Nephron progenitor cell (in vitro differentiated cells): Measurements from ENCODE around the gene ZSWIM3.
A peak's percentile ranks its signal among the peaks of the same experiment; 100 is the strongest.

Source experiments
- DNase-seq: peaks from one replicate; pipeline ENCODE4 v3.0.0; 2021
- H3K27ac Mint-ChIP-seq: 2 replicates; pipeline ENCODE4 v1.8.0; 2021; ENCODE audit warnings: mild to moderate bottlenecking, moderate library complexity, mixed read lengths
- H3K27me3 Mint-ChIP-seq: 2 replicates; pipeline ENCODE4 v1.8.0; 2021; ENCODE audit warnings: mild to moderate bottlenecking, low read depth, mixed read lengths; ENCODE audit not compliant: poor library complexity
- H3K36me3 Mint-ChIP-seq: 2 replicates; pipeline ENCODE4 v1.8.0; 2021; ENCODE audit warnings: low read depth, mixed read lengths
- H3K4me1 Mint-ChIP-seq: 2 replicates; pipeline ENCODE4 v1.8.0; 2021; ENCODE audit warnings: mixed read lengths
- H3K4me3 Mint-ChIP-seq: 2 replicates; pipeline ENCODE4 v1.8.0; 2021; ENCODE audit warnings: mild to moderate bottlenecking, moderate library complexity, mixed read lengths
- H3K9me3 Mint-ChIP-seq: 2 replicates; pipeline ENCODE4 v1.8.0; 2021; ENCODE audit warnings: mild to moderate bottlenecking, moderate library complexity, mixed read lengths
- TF ChIP-seq, protein P1 (sequence below): fragments of 200-600 bp; sonication (generic); IDR thresholded peaks from 2 replicates; pipeline ENCODE4 v1.5.0; 2021; ENCODE audit warnings: antibody characterized with exemption

ZSWIM3 gene

DNA sequence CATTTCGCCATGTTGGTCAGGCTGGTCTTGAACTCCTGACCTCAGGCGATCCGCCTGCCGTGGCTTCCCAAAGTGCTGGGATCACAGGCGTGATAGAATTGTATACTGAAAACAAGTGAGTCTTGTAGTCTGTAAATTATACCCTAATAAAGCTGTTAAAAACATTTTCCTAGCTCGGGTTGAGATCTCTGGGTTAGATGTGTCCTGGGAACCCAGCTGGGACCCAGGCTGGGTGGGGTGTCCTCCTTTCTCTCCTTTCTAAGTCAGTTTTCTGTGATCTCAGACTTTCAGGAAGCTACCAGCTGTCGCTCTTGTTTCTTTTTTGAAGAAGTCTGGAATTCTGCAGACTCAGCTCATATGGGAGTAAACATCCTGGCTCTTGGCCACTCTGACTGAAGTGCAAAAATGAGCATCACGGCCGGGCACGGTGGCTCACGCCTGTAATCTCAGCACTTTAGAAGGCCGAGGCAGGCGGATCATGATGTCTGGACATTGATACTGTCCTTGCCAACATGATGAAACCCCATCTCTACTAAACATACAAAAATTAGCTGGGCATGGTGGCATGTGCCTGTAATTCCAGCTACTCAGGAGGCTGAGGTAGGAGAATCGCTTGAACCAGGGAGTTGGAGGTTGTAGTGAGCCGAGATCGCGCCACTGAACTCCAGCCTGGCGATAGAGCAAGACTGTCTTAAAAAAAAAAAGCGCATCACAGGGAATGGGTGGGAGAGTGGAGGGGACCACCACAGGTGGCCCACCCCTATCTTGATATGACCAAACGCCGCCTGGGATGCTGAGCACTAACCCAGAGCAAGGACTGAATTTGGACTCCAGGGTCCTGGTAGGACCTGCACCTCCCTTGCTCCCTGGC is 67.2 kb downstream of the ZSWIM3 start:
- peaks cover 4% of the 10 kb centered on the region for H3K27me3 Mint-ChIP-seq
- TF ChIP-seq, protein P1, sequence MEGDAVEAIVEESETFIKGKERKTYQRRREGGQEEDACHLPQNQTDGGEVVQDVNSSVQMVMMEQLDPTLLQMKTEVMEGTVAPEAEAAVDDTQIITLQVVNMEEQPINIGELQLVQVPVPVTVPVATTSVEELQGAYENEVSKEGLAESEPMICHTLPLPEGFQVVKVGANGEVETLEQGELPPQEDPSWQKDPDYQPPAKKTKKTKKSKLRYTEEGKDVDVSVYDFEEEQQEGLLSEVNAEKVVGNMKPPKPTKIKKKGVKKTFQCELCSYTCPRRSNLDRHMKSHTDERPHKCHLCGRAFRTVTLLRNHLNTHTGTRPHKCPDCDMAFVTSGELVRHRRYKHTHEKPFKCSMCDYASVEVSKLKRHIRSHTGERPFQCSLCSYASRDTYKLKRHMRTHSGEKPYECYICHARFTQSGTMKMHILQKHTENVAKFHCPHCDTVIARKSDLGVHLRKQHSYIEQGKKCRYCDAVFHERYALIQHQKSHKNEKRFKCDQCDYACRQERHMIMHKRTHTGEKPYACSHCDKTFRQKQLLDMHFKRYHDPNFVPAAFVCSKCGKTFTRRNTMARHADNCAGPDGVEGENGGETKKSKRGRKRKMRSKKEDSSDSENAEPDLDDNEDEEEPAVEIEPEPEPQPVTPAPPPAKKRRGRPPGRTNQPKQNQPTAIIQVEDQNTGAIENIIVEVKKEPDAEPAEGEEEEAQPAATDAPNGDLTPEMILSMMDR, result no peak
- DNase-seq, result no peak
- H3K36me3 Mint-ChIP-seq, result no peaks in the 10 kb centered on the region
- no peaks in the 10 kb centered on the region for H3K9me3 Mint-ChIP-seq
- no peak overlapping the region for H3K4me3 Mint-ChIP-seq
- H3K27ac Mint-ChIP-seq, result peak overlapping the region; percentile 94
- peaks cover 56% of the 10 kb centered on the region for H3K4me1 Mint-ChIP-seq

DNA sequence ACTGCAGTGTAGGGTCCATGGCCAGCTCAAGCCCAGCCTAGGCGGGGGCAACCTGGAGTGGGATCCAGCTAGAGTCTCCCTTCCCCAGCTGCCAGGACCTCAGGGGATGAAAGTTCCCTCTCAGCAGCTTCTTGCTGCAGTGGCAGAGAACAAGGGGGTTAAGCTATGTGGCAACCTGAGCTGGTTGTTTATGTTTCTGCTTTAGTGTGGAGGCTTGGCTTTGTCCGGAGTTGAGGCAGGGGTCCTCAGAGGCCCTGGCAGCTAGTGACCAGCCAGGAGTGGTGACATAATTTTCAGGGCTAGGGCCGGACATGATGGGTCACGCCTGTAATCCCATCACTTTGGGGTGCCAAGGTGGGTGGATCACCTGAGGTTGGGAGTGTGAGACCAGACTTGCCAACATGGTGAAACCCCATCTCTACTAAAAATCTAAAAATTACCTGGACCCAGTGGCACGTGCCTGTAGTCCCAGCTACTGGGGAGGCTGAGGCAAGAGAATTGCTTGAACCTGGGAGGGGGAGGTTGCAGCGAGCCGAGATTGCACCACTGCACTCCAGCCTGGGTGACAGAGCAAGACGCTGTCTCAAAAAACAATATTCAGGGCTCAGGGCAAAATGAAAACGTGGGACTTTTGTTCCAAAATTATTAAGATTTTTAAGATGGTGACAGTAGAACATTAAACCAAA is 68.5 kb downstream of the ZSWIM3 start:
- Mint-ChIP-seq H3K36me3 (no peaks in the 10 kb centered on the region), H3K9me3 (no peaks in the 10 kb centered on the region), H3K27me3 (peaks cover under 1% of the 10 kb centered on the region), H3K4me3 (peak overlapping the region; percentile 54), H3K4me1 (peaks cover 43% of the 10 kb centered on the region), H3K27ac (peak overlapping the region; percentile 94)
- DNase-seq, result no peak
- TF ChIP-seq, protein P1, result no peak

DNA sequence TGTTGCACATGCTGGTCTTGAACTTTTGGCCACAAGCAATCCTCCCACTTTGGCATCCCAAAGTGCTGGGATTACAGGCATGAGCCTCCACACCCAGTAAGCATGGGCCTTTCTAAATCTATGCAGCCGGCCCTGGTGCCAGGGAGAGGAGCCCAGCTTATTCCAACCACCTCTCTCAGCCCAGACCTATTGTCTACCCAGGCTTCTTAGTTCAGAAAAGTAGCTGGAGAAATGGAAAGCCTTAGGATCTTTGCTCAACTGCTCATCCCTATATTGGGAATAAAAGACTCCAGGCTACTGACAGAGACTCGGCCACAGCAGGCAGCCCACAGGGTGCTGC is 69.3 kb downstream of the ZSWIM3 start:
- Mint-ChIP-seq H3K9me3 (no peaks in the 10 kb centered on the region), H3K27ac (peak overlapping the region; percentile 69), H3K4me3 (no peak overlapping the region), H3K4me1 (peaks cover 36% of the 10 kb centered on the region), H3K36me3 (no peaks in the 10 kb centered on the region), H3K27me3 (no peaks in the 10 kb centered on the region)
- no peak for DNase-seq
- TF ChIP-seq, protein P1, result no peak

DNA sequence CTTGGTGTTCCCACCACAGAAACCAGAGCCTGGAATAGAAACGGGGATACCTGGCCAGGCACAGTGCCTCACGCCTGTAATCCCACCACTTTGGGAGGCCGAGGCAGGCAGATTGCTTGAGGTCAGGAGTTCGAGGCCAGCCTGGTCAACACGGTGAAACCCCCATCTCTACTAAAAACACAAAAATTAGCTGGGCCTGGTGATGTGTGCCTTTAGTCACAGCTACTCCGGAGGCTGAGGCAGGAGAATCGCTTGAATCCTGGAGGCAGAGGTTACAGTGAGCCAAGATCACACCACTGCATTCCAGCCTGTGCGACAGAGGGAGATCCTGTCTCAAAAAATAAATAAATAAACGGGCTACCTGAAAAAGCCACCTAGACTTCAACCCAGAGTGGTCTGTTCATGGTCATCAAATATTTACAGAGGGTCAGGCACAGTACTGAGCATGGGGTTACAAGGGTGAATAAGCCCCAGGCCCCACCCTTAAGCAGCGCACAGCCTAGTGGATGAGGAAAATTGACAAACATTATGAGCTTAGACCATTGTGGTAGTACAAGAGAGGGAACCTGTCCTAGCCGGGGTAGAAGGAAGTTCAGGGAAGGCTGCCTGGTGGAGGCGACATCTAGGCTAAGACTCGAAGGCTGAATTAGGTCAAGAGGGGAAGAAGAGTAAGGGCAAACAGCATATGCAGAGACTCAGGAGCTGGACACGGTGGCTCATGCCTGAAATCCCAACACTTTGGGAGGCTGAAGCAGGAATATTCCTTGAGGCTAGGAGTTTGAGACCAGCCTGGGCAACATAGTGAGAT is 69.9 kb downstream of the ZSWIM3 start:
- H3K27me3 Mint-ChIP-seq, result no peaks in the 10 kb centered on the region
- DNase-seq, result no peak
- H3K4me3 Mint-ChIP-seq, result no peak overlapping the region
- H3K4me1 Mint-ChIP-seq, result peaks cover 33% of the 10 kb centered on the region
- TF ChIP-seq, protein P1, result no peak
- H3K27ac Mint-ChIP-seq, result peak overlapping the region; percentile 69
- no peaks in the 10 kb centered on the region for H3K9me3 Mint-ChIP-seq
- H3K36me3 Mint-ChIP-seq, result peaks cover 3% of the 10 kb centered on the region
